HG02885 (cell line): ENCODE measurements around the gene ACP3.

Source experiments
- ATAC-seq: cut with Tn5 transposase; IDR thresholded peaks from one replicate; pipeline ENCODE4 v1.9.1; 2021; ENCODE audit warnings: mild to moderate bottlenecking; ENCODE audit not compliant: unreplicated experiment, poor library complexity

The ACP3 gene

DNA sequence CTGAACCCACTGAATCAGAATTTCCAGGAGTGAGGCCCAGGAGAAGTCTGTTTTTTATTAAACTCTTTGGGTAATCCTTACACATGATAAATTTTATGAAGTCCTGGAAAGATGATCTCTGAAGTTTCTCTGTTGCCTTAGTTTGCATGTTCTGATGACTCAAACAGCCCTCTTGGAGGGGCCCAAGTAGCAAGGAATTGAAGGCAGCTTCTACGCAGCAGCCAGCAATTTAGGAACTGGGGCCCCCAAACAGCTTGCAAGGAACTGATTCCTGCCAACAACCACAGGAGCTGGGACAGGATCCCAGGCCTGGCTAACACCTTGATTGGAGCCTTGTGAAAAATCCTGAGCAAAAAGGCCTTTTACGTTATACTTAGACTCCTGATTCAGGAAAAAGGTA lies 5.4 kb upstream of the ACP3 start:
- ATAC-seq, result no peak

DNA sequence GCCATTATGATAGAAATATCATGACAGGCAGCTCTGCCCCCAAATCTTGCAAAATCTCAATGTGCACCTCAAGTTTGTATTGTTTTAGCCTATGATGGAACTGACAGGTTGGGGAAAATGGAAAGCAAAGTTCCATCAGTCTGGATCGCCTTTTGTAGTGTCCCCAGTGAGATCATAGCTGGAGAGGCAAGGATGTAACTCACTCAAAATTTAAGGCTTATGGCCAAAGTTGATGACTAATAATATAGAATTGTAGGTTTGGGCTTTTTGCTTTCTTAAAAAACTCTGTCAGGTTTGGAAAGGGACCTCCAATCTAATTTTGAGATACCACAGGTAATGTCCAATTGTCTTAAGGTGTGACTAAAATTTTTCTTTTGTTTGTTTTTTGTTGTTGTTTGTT lies 1.4 kb upstream of the ACP3 start:
- ATAC-seq, result no peak

DNA sequence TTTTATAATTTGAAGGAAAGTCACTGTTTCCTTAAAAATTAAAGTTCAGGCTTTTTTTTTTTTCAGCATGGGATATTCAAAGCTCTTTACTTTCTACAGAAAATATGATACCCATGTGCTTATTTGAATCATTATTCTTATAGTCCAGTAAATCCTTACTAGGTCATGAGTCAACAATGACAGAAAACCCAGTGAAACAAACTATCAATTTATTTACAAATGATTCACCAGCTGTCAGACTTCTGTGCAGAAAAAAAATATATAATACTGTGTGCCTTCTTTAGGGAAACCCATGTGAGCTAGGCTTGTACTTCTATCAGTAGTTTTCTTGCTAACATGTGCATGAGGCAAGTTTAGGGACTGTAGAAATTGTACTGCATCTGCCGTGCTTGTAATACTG lies 1.2 kb downstream of the ACP3 start:
- no peak for ATAC-seq

DNA sequence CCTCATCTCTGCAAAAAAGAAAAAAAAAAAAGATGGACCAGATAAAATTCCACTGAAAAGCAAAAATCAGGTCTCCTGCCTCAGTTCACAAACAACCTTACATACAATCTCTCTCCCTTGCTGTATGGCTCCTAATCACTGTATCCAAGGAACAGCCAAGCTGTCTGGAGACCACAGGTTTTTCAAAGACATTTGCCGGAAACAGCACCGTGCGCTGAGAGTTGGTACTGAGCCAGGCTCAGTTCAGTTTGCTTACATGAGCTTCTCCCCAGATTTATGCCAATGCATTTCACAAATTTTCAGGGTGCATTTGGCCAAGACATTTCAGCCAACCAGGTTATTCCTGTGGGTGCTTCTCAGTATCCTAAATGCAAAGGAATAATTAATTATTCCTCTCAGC lies 4.1 kb downstream of the ACP3 start:
- ATAC-seq, result no peak

DNA sequence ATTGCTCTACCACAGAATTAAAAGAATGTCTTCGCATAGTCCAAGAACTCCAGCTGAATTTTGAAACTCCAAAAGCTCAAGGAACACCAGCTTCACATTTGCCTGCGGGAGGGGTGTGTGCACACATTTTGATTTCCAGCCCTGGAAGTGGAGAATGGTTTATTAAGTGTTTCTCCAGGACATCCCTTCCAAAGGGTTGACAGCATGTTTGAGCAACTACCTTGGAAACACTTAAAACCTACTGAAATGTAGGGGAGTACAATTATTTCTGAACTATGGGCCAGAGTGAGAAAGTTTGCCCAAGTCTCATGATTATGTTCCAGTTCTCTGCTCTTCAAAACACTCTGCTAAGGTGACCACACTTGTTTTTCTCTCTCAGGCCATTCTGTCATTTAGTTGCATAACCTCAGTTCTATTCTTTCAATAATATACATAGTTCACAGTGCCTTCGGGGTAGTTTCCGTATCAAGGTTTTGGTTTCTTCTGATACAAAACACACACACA lies 7.9 kb downstream of the ACP3 start:
- no peak for ATAC-seq

DNA sequence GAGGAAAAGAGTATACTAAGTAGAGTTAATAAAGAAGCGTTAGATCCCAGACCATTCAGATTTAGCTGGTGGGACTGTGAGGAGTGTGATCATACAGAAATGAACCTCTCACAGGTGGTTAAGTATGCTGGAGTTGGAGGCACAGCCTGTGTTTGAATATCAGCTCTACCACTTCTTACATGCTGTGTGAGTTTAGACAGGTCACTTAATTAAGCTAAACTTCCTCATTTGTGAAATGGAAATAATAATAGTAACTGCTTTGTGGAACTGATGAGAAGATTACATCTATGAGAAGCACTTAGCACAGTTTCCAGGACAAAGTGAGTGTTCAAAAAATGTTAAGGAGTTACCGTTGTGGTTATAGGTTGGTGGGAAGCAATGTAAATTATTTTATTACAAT lies 8.4 kb downstream of the ACP3 start:
- ATAC-seq, result no peak

DNA sequence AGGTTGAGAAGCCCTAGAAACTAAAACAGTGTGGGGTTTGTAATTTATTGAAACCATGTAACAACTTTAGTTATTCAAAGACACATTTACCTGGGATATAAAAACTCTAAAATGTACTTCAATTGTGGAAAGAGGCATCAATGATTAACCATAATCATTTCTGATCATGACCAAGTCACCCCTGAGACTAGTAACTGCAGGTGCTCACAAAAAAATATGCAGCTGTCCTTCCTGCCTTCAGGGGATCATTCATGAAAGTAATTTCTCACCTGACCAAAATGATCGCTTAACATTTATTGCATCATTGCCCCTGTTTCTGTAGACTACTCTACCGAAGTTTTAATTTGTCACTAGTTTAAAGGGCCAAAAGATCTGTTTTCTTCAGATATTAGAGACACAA lies 9.0 kb downstream of the ACP3 start:
- no peak for ATAC-seq

DNA sequence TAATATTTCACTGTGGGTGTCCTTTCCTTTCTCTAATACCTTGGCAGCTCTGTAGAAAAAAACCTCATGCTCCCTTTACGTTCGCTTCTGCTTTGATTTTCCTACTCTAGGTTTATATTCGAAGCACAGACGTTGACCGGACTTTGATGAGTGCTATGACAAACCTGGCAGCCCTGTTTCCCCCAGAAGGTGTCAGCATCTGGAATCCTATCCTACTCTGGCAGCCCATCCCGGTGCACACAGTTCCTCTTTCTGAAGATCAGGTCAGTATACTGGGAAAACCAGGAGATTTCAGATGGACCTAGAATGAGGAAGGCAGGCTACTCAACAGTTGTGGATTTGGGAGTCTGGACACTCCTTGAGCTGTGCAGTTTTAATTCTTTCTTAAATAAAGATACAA lies 14.9 kb downstream of the ACP3 start:
- no peak for ATAC-seq

DNA sequence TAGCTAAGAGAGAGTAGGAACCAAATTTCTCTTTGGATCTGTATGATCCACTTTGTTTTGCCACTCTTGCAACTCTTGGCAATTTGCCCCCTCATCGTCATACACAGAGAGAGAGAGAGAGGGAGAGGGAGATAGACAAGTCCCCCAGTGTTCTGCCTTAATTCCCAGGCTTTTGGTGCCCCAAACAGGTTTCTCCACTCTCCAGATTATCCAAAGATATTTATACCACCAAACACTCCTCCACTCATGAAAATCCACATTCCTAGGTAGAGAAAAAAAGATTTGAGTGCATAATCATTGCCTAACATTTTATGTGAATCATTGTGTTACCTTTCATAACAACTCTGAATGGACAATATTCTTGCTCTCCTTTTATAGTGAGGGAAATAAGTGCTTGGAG lies 15.3 kb downstream of the ACP3 start:
- ATAC-seq, result no peak

DNA sequence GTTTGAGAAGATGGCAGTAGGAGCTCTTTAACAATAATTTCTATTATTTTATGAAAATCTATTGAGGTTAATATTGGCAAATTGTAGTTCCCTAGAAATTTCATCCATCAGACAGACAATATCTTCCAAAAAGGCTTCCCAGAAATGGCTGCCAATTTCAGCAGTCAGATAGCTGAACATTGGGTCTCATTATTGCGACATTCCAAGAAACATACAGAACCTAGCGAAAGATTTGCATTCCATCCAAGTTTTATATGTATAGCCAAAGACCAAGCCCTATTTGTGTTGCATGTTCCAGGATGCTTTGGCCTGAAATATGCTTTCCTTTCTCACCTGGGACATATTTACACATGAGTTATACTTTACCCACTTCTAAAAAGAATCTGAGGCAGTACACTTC lies 24.5 kb downstream of the ACP3 start:
- no peak for ATAC-seq

DNA sequence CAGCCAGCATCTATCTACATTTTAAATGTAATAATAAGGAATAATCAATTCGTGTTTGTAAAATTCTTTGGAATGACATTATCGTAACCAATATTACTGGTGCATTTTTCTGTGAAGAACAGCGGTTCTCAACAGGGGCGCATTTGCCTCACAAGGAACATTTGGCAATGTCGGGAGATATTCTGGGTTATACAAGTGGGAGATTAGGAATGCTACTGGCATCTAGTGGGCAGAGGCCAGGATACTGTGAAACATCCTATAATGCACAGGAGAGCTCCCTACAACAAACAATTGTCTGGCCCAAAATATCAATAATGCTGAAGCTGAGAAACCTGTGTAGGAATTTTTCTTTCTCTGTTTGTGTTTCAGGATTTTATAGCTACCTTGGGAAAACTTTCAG lies 25.0 kb downstream of the ACP3 start:
- no peak for ATAC-seq

DNA sequence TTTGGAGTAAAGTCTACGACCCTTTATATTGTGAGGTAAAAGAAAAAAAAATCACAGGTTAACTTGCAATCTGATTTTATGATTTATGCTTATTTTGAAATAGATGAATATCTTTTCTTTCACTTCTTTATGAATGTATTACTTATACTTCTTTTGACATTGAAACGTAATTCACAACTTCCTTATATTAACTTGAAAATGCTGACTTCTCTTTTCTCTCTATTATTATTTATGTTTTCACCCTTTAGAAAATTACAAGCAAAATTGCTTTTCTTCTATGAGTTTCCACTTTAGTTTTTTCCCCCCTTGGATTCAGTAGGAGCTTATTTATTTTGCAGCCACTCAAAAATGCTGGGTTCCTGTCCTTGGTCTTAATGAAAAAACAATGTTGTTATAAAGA lies 25.4 kb downstream of the ACP3 start:
- ATAC-seq, result no peak

DNA sequence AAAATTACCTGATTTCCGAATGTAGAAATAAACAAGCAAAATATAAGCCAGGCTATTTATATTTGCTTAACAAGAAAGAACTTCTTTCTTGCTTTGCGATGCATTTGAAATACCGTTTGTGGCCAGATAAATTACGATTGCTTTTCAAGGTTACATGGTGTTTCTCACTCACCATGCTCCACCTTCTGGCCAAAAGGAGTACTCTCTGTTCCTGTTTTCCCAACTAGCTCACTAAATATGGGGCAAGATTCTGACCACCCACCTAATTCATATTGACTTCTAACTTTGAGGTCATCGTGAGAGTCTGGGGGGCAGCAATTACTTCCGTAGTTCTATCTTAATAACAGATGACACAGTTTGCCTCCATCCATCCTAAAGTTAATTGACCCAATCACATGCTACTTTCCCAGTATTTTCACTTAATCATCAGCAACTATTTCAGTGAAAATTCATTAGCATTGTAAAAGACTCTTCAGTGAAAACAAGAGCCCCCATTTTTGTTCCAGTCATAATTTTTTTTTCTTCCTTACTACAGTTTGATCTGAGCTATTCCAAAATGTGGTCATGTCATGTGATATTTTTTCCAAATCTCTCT lies 25.9 kb downstream of the ACP3 start:
- peak; percentile 55 for ATAC-seq

DNA sequence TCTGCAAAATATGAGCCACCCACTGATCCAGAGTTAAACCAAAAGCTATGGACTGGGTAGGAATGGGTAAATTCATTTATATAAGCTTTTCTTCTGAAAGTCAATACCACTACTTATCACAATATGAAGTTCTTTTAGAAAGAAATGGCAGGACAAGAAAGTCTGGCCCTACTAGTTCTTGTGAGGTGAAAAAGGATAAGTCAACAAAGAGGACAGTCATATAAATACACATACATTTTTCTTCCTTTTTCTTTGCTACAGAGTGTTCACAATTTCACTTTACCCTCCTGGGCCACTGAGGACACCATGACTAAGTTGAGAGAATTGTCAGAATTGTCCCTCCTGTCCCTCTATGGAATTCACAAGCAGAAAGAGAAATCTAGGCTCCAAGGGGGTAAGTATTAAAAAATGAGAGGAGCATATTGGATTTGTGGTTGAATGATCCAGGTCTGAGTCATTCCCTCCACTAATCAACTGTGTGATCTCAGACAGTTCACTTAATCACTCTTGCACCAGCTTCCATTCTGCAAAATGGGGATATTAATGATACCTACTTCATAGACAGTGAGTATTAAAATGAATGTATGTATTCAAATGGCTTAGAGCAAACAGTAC lies 27.6 kb downstream of the ACP3 start:
- ATAC-seq, result no peak

DNA sequence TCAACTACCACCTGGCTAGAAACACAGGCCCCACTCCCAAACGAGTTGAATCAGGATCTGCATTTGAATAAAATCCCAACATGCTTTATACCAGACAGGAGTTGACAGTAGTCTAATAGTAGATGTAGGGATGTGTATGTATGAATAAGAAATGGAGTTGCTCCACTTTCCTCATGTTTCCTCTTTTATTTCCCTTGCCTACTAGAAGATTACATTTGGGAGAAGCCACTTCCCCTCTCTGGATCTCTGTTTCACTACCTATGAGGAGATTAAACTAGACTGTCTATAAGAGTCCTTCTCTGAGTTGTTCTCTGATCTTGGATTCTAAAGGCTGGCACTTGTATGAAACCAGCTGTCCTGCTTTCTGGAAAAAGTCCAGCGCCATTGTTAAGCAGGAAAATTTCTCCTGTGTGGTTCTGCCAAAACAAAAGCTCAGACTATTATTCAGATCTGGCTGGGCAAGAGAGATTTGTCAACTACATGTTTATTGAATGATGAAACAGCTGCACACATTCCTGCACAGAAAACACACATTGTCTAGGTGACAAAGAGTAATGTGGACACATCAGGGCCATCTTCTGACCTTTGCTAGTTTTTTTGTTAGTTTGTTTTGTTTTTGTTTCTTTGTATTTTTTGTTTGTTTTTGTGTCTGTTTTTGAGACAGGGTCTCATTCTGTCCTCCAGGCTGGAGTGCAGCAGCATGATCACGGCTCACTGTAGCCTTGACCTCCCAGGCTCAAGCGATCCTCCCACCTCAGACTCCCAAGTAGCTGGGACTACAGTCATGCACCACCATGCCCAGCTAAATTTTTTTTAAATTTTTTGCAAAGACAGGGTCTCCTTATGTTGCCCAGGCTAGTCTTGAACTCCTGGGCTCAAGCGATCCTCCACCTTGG lies 29.9 kb downstream of the ACP3 start:
- no peak for ATAC-seq

DNA sequence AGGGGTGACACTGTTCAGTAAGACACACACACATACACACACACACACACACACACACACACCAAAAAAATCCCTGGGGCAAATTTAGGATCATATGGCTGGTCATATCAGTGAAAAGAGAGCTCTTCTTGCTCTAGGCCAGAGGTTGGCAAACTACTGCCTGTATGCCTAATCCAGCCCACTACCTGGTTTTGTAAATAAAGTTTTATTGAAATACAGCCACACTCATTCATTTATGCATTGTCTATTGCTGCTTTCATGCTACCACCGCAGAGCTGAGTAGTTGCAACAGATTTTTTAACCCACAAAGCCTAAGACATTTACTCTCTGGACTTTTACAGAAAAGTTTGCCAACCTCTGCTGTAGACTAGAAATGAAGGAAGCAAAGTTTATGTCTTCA lies 30.6 kb downstream of the ACP3 start:
- no peak for ATAC-seq

DNA sequence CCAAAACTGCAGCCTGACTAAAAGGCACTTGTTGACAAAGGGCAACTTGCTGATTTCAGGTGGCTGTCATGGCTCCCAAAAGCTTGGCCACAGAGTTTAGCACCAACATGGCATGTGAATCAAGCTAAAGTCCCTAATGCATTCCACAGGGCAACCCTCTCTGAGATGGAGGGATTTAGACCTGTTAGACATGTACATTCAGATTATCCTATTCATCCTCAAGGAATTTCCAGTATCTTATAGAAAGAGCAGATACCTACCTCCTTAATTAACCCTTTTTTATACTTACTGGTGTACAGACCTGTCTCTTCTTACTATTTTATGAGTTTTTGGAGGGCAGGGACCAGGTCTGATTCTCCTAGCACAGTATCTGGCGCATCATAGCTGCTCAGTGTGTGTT lies 31.3 kb downstream of the ACP3 start:
- ATAC-seq, result no peak

DNA sequence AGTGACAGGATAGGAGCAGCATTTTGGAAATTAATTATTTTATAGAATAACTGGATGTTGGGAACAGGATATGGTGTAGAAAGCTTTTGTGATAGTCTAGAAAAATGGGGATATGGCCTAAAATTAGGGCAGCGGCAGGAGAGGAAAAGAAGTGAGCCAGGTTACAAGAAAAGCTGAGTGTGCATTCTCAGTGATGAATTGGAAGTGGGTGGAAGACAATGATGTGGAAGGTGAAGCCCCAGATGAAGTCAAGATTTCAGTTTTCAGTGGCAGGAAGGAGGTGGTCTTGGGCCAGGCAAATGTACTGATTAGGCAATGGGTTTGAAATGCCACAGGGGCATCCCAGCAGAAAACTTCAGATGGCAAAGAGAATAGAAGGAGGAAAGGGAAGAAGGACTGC lies 33.6 kb downstream of the ACP3 start:
- no peak for ATAC-seq

DNA sequence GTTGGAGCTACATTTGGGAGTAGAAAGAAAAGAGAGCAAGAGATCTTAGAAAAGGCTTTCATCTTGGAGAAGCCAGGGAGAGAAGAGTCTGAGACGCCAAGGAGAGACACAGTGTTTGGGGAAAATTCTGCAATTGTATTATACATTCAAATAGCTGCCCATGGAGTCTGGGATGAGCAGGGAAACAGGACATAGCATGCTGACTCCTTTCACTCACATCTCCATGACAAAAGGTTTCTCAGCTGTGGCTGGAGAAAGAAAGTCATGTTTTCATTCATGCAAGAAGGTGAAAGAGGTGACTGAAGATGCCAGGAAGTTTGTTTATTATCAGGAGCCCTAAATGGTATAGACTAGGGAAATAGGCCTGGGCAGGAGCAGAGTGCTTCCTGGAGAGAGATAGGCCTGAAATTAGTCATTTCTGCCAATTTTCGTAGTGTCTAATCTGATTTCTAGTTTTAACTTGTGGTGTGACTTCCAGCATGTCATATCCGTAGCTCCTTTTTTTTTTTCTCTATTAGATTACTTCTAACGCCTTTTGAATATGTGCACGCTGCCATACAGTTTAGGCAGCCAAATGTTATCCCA lies 34.1 kb downstream of the ACP3 start:
- no peak for ATAC-seq

DNA sequence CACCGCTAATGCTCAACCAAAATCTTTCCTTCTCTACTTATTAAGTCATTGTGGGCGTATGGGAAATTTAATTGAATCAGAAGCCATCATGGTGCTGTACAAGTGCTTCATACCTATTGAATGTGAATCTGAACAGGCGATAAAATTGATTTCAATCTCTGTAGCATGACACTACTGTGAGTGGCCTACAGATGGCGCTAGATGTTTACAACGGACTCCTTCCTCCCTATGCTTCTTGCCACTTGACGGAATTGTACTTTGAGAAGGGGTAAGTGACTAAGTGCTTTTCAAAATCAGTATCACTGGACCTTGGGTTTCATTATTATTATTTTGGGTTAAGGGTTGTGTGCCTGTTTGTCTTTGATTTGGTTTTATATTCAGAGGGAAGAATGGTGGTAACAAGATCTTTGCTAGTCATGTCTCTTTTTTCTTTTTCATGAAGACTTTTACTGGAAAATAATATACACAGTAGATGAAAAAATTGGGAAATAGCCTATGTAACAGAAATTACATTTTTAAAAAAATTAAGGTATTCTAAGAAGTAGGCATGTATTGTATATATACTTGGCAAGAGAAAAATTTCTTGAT lies 35.4 kb downstream of the ACP3 start:
- peak; percentile 82 for ATAC-seq
